ENCODE measurements around the gene NRN1L.

Gene NRN1L

DNA sequence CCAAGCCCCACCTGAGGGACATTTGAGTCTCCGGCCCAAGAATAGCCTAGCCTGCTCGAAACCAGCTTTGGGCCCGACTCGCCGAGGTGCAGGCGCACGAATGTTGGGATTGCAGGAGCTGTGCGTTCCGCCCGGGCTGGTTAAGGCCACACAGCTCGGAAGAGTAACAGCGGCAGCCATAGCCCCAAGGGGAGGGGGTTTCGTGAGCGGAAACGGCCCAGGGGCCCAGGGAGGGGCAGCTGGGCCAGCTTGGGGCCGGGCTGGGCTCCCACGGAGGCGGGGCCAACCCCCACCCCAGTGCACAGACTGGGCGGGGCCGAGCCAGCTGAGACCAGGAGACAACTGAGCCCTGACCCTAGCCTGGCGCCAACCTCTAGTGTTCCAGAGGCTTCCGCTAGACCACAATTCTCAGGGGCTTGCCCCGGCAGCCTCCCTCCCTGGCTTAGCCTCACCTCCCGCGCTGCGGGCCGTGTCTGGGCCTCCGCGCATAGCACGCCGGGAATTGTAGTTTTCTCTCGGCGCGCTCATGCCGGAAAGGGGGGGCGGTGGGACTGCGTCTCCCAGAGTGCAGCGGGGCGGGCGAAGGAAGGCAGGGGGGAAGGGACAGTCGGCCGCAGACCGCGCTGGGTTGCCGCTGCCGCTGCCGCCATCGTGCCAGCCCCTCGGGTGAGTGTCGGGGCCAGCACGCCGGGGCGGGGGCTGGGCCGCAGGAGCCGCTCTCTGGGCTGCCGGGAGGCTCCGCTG lies 38.2 kb upstream of the NRN1L start, which contains the start of gene NUTF2:
TSS of gene NUTF2 (plus strand) at position 614 of the 744 bp plus-strand sequence. CDS start 18,198 bp downstream, outside the sequence.
- Histone ChIP-seq H3K4me1 (peaks cover 11 to 68% (median 49%) of the 10 kb centered on the region in 4 donors), H3K9me3 (no peaks in the 10 kb centered on the region), H3K4me3 (peak within 1 kb of the TSS; percentile 73 to 80), H3K27ac (peak within 1 kb of the TSS; percentile 97 to 99), H3K36me3 (no peaks in the 10 kb centered on the region), H3K27me3 (no peaks in the 10 kb centered on the region)
- intact Hi-C loops (cut with DNase I; ENCODE audit: low total_unique reads): no loop called here
- DNase-seq: peak; percentile 96 to 97
- TF ChIP-seq, protein P1, sequence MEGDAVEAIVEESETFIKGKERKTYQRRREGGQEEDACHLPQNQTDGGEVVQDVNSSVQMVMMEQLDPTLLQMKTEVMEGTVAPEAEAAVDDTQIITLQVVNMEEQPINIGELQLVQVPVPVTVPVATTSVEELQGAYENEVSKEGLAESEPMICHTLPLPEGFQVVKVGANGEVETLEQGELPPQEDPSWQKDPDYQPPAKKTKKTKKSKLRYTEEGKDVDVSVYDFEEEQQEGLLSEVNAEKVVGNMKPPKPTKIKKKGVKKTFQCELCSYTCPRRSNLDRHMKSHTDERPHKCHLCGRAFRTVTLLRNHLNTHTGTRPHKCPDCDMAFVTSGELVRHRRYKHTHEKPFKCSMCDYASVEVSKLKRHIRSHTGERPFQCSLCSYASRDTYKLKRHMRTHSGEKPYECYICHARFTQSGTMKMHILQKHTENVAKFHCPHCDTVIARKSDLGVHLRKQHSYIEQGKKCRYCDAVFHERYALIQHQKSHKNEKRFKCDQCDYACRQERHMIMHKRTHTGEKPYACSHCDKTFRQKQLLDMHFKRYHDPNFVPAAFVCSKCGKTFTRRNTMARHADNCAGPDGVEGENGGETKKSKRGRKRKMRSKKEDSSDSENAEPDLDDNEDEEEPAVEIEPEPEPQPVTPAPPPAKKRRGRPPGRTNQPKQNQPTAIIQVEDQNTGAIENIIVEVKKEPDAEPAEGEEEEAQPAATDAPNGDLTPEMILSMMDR (IDR thresholded peaks at IDR 0.05): peak in 1 of 2 experiments; percentile 5

- Histone ChIP-seq H3K4me3 (peak within 1 kb of the TSS; percentile 73 to 80), H3K36me3 (no peaks in the 10 kb centered on the region), H3K9me3 (no peaks in the 10 kb centered on the region), H3K27ac (peak within 1 kb of the TSS; percentile 97 to 99), H3K4me1 (peaks cover 7 to 66% (median 48%) of the 10 kb centered on the region in 4 donors), H3K27me3 (no peaks in the 10 kb centered on the region)
- peak in 1 of 2 donors; percentile 70 for DNase-seq
- intact Hi-C loops (cut with DNase I; ENCODE audit: low total_unique reads): no loop called here
- TF ChIP-seq, protein P1 (IDR thresholded peaks at IDR 0.05): no peak
These were observed 37.4 kb upstream of the NRN1L start, which contains the start of gene CENPT for GRCh38 chr16:67847064-67847861. CENPT (minus strand) TSS chr16:67847693; CDS start chr16:67833859, 13,834 bp downstream.

- H3K27me3 ChIP-seq: no peaks in the 10 kb centered on the region
- intact Hi-C loops (cut with DNase I; ENCODE audit: low total_unique reads): no loop called here
- H3K4me3 ChIP-seq: peak overlapping the region; percentile 73 to 80
- DNase-seq: no peak
- TF ChIP-seq, protein P1 (IDR thresholded peaks at IDR 0.05): no peak
- peaks cover 7 to 64% (median 47%) of the 10 kb centered on the region in 4 donors for H3K4me1 ChIP-seq
- H3K9me3 ChIP-seq: no peaks in the 10 kb centered on the region
- peak overlapping the region; percentile 97 to 99 for H3K27ac ChIP-seq
- H3K36me3 ChIP-seq: no peaks in the 10 kb centered on the region
These were observed 36.6 kb upstream of the NRN1L start for GRCh38 chr16:67848118-67848517.

DNA sequence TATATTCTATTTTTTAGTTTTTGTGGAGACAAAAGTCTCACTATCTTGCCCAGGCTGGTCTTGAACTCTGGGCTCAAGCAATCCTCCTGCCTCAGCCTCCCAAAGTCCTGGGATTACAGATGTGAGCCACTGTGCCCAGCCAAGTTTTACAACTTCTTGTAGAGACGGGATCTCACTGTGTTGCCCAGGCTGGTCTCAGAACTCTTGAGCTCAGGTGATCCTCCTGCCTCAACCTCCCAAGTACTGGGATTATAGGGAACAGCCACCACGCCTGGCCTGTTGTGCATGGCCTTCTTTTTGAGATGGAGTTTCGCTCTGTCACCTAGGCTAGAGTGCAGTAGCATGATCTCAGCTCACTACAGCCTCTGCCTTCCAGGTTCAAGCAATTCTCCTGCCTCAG lies 31.0 kb upstream of the NRN1L start:
- H3K9me3 ChIP-seq: no peaks in the 10 kb centered on the region
- DNase-seq: no peak
- no peaks in the 10 kb centered on the region for H3K36me3 ChIP-seq
- intact Hi-C loops (cut with DNase I; ENCODE audit: low total_unique reads): no loop called here
- TF ChIP-seq, protein P1 (IDR thresholded peaks at IDR 0.05): no peak
- H3K27ac ChIP-seq: no peak overlapping the region
- no peaks in the 10 kb centered on the region for H3K27me3 ChIP-seq
- no peak overlapping the region for H3K4me3 ChIP-seq
- H3K4me1 ChIP-seq: peaks cover 0 to 58% (median 37%) of the 10 kb centered on the region in 4 donors

GRCh38 chr16:67855789-67856188 lies 28.9 kb upstream of the NRN1L start:
- no peak overlapping the region for H3K27ac ChIP-seq
- H3K27me3 ChIP-seq: no peaks in the 10 kb centered on the region
- H3K36me3 ChIP-seq: no peaks in the 10 kb centered on the region
- H3K4me1 ChIP-seq: peaks cover 0 to 52% (median 33%) of the 10 kb centered on the region in 4 donors
- H3K4me3 ChIP-seq: no peak overlapping the region
- TF ChIP-seq, protein P1 (IDR thresholded peaks at IDR 0.05): no peak
- intact Hi-C loops (cut with DNase I; ENCODE audit: low total_unique reads): no loop called here
- H3K9me3 ChIP-seq: no peaks in the 10 kb centered on the region
- DNase-seq: no peak

Measured in tibial artery (tissue), 4 donors.